Pancreas (tissue), 10 donors: ENCODE data around the gene NES. TPM values are rescaled to one million over a fixed set of nuclear protein-coding genes. Genes with fewer than 3 reads are reported as not detected.
A peak's percentile ranks its signal among the peaks of the same experiment; 100 is the strongest.

ENCODE experiments used
- ATAC-seq, 4 donors: fragments of 200-7000 bp; cut with Tn5 transposase; one replicate each; pipeline versions ENCODE4 v1.8.0 to v1.9.1; 2020; ENCODE audit warnings: mild to moderate bottlenecking in 4 of 4, moderate library complexity in 4 of 4
- DNase-seq, 6 donors: peaks; one replicate each; pipeline ENCODE4 v3.0.0-alpha.2; 2020
- FAIRE-seq: peaks from 2 replicates; lab custom pipeline; 2012; peaks lifted over from hg19 to GRCh38; lab: Jason Lieb, UNC
- H3K27ac ChIP-seq, 4 donors: fragments of 200-600 bp; sonication (generic); 1 replicate in 3 of 4; 2 replicates in 1 of 4; pipeline versions ENCODE4 v1.5.0 to v1.8.0; 2020
- H3K27me3 ChIP-seq, 4 donors: fragments of 200-600 bp; one replicate each; pipeline ENCODE4 v1.8.0; 2021
- H3K36me3 ChIP-seq, 3 donors: fragments of 200-600 bp; sonication (generic) in 1 of 3; one replicate each; pipeline versions ENCODE4 v1.5.0 to v1.8.0; 2020 to 2021
- H3K4me1 ChIP-seq, 3 donors: fragments of 200-600 bp; one replicate each; pipeline ENCODE4 v1.8.0; 2021
- H3K4me3 ChIP-seq, 4 donors: fragments of 200-600 bp; sonication (generic) in 2 of 4; one replicate each; pipeline versions ENCODE4 v1.5.0 to v1.8.0; 2020 to 2021
- H3K9me3 ChIP-seq, 4 donors: fragments of 200-600 bp; one replicate each; pipeline ENCODE4 v1.8.0; 2021
- WGBS, 2 donors: extraction: QIAGEN DNeasy Blood & Tissue Kit; methylation state at CpG; one replicate each; pipeline ENCODE4 v1.1.7; 2013; 5-methylcytosine and 5-hydroxymethylcytosine counted together
- intact Hi-C, 3 donors: fragments of 100-400 bp; cut with DNase I; formaldehyde crosslinking; loops; one replicate each; pipeline versions ENCODE4 v1.11.1 to v1.14.2; 2022
- polyA plus RNA-seq, 2 donors: library from polyadenylated mRNA; stranded (reverse); fragments of 200-250 nt; gene quantifications; one replicate each; pipeline ENCODE4 v1.2.3, GENCODE V29; 2013
- total RNA-seq, 6 donors: library from RNA; stranded (reverse); fragmentation: NEBNext Ultra II Directional in 4 of 6; extraction: Animal tissue kit (Norgen Biotek cat#: 25700) in 4 of 6; gene quantifications; one replicate each; pipeline versions ENCODE4 v1.2.1 to v1.2.4, GENCODE V29; 2021 to 2023
- TF ChIP-seq, protein P1 (sequence below), 4 donors: fragments of 200-600 bp; sonication (generic) in 3 of 4; IDR thresholded peaks; one replicate each; pipeline versions ENCODE4 v1.5.0 to v1.8.0; 2021; ENCODE audit warnings: antibody characterized with exemption in 4 of 4
- donor health status: healthy with polysubstance abuse.
- donor health status: DM: no; HTN: no; CAD: no; lungs with moderate emphysema.
- donor health status: DM: no; HTN: no; CAD: no.
- donor health status: control.
- donor health status: control.
- donor health status: Bipolar disorder and iron deficiency.
- donor health status: DM: yes; HTN: yes; CAD: no.
- donor health status: DM: no; HTN: no; CAD: no.
- donor health status: DM: no; HTN: no; CAD: no.
- donor health status: DM: yes; HTN: yes; CAD: no.

The NES gene
- total and polyA plus RNA-seq, 8 donors: 1.1 to 7.6 (median 3.7) TPM

DNA sequence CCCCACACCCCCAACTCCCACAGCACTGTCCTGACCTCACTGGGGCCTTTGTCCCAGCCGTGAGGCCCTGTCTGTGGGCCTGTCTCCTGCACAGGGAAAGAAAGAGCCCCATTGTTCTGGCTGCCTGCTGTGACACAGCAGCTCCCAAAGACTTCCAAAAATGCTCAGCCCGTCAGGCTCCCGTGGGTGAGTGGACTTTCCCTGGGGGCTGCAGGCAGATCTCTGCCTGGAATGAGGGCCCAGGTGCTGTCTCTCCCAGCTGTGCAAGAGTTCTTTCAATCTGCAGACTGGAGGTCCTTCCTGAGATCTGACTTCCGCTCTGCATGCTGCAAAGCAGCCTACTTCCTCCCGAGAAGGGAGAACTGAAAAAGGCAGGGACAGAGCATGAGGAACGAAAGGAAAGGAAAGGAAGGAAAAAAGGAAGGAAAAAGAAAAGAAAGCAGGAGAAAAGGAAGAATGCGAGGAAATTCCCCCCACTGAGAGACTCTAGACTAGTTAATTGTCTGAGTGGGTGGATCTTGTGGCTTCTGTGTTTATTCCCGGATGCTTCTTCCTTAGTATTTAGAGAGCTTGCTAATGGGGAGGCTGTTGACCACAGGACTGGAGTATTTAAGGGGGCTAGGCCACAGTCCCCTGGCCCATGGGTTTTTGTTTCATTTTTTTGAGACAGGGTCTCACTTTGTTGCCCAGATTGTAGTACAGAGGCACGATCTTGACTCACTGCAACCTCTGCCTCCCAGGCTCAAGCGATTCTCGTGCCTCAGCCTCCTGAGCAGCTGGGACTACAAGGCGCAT is 15.0 kb downstream of the NES start:
- Histone ChIP-seq H3K4me1 (peaks cover 5 to 22% (median 8%) of the 10 kb centered on the region in 3 donors), H3K27me3 (no peaks in the 10 kb centered on the region), H3K4me3 (no peak overlapping the region), H3K36me3 (no peaks in the 10 kb centered on the region), H3K27ac (peak overlapping the region in 2 of 4 donors; percentile 40 to 62), H3K9me3 (no peaks in the 10 kb centered on the region)
- ATAC-seq (no peak), DNase-seq (peak in 1 of 6 donors; percentile 3), FAIRE-seq (no peak)
- intact Hi-C loops: no loop called here
- 58 to 67% methylated on average over 12 of the region's 12 CpGs for WGBS, 2 donors
- TF ChIP-seq, protein P1, sequence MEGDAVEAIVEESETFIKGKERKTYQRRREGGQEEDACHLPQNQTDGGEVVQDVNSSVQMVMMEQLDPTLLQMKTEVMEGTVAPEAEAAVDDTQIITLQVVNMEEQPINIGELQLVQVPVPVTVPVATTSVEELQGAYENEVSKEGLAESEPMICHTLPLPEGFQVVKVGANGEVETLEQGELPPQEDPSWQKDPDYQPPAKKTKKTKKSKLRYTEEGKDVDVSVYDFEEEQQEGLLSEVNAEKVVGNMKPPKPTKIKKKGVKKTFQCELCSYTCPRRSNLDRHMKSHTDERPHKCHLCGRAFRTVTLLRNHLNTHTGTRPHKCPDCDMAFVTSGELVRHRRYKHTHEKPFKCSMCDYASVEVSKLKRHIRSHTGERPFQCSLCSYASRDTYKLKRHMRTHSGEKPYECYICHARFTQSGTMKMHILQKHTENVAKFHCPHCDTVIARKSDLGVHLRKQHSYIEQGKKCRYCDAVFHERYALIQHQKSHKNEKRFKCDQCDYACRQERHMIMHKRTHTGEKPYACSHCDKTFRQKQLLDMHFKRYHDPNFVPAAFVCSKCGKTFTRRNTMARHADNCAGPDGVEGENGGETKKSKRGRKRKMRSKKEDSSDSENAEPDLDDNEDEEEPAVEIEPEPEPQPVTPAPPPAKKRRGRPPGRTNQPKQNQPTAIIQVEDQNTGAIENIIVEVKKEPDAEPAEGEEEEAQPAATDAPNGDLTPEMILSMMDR (IDR thresholded peaks at IDR 0.05): no peak

- H3K4me1 ChIP-seq: peaks cover 5 to 24% (median 10%) of the 10 kb centered on the region in 3 donors
- FAIRE-seq: no peak
Observed at GRCh38 chr1:156660752-156661112, 16.5 kb downstream of the NES start.

GRCh38 chr1:156659988-156660751 is 17.0 kb downstream of the NES start:
- WGBS, 2 donors: 16% methylated on average over 33 to 38 of the region's 38 CpGs
- ATAC-seq: peak; percentile 85 to 90 (median 89)
- Histone ChIP-seq H3K27ac (peak overlapping the region in 2 of 4 donors; percentile 39 to 62), H3K36me3 (no peaks in the 10 kb centered on the region), H3K4me1 (peaks cover 5 to 24% (median 10%) of the 10 kb centered on the region in 3 donors), H3K4me3 (peak overlapping the region in 1 of 4 donors; percentile 17), H3K9me3 (no peaks in the 10 kb centered on the region), H3K27me3 (peaks cover 0 to 6% (median 0%) of the 10 kb centered on the region in 4 donors)
- peak; percentile 87 to 98 (median 94) for DNase-seq
- no peak for FAIRE-seq
- TF ChIP-seq, protein P1 (IDR thresholded peaks at IDR 0.05): peak; percentile 95 to 97 (median 96)
- intact Hi-C loops: loop anchor here in 2 of 3 donors (2.0 to 5.0 kb wide), 2 partner anchors 35 to 38 kb away; no protein-coding TSS in a partner anchor

More at GRCh38 chr1:156660752-156661112, 16.5 kb downstream of the NES start:
- intact Hi-C loops: no loop called here
- TF ChIP-seq, protein P1 (IDR thresholded peaks at IDR 0.05): no peak
- Histone ChIP-seq H3K36me3 (no peaks in the 10 kb centered on the region), H3K4me3 (peak overlapping the region in 1 of 4 donors; percentile 18), H3K9me3 (no peaks in the 10 kb centered on the region), H3K27me3 (peaks cover 0 to 6% (median 0%) of the 10 kb centered on the region in 4 donors), H3K27ac (peak overlapping the region in 2 of 4 donors; percentile 39 to 62)
- ATAC-seq (peak in 3 of 4 donors; percentile 2 to 3 (median 3)), DNase-seq (peak in 1 of 6 donors; percentile 19)
- WGBS, 2 donors: 62 to 63% methylated on average over 2 of the region's 2 CpGs

GRCh38 chr1:156659661-156659987 is 17.6 kb downstream of the NES start:
- H3K27ac ChIP-seq: no peak overlapping the region
- intact Hi-C loops: loop anchor here in 2 of 3 donors (2.0 to 5.0 kb wide), 2 partner anchors 35 to 37 kb away; no protein-coding TSS in a partner anchor
- TF ChIP-seq, protein P1 (IDR thresholded peaks at IDR 0.05): no peak
- WGBS, 2 donors: 24 to 29% methylated on average over 6 of the region's 6 CpGs
- no peak for ATAC-seq
- H3K4me3 ChIP-seq: peak overlapping the region in 1 of 4 donors; percentile 17
- DNase-seq: no peak
- H3K9me3 ChIP-seq: no peaks in the 10 kb centered on the region
- FAIRE-seq: no peak
- H3K4me1 ChIP-seq: peaks cover 5 to 24% (median 10%) of the 10 kb centered on the region in 3 donors
- H3K36me3 ChIP-seq: no peaks in the 10 kb centered on the region
- peaks cover 0 to 6% (median 0%) of the 10 kb centered on the region in 4 donors for H3K27me3 ChIP-seq
